GM21717 (cell line): ENCODE measurements around the gene PI4K2A.
A peak's percentile ranks its signal among the peaks of the same experiment; 100 is the strongest.

Source experiments
- ATAC-seq: cut with Tn5 transposase; IDR thresholded peaks from one replicate; pipeline ENCODE4 v1.9.1; 2021; ENCODE audit warnings: mild to moderate bottlenecking, moderate library complexity; ENCODE audit not compliant: unreplicated experiment

PI4K2A gene

GRCh38 chr10:97703398-97704067, 63.1 kb downstream of the PI4K2A start:
- ATAC-seq, result no peak

- ATAC-seq, result no peak
These were observed 63.9 kb downstream of the PI4K2A start for GRCh38 chr10:97704341-97704740.

- ATAC-seq, result no peak
These were observed 64.7 kb downstream of the PI4K2A start for GRCh38 chr10:97705006-97705670.

- no peak for ATAC-seq
These were observed 66.8 kb downstream of the PI4K2A start for GRCh38 chr10:97707134-97707861.

- ATAC-seq, result no peak
These were observed 67.7 kb downstream of the PI4K2A start for GRCh38 chr10:97708167-97708566.

DNA sequence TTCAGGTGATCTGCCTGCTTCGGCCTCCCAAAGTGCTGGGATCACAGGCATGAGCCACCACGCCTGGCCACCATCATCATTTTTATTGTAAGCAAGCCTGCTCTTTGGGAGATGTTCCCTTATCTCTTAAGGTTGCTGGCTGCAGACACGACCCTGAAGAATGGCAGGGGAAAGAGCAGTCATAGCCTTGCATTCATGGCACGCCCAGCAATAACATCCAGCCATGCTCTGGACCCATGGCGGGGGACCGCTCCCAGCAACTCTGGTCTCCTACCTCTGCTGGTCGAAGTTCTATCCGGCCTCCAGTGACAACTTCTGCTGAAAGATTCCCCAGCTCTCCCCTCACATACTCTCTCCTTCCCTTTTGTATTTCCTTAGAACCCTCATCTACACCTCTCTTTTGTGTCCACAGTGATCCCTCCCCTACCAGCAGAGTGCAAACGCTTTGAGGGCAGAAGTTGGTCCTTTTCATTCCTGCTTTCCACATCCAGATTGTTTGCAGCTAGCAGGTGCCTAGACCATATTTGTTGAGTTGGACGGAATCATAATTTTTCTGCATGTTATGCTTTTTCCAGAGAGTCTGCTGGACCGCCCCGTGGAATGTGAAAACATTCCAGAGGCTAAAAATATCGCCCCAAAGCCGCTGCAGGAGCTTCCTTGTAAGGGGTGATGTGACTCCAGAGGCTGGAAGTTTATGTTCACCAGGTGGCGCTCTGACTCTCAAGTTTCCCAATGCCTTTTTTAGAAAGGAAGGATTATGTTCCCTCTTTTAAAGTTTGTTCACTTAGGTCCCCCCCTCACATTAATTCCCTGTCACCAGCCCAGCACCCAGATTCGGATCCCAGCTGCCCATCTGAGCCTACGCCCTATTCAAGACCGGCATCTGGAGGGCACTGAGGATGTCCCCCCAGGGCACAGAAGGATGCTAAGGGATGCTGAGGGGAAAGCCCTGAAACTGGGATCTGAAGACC, 68.8 kb downstream of the PI4K2A start:
- no peak for ATAC-seq

DNA sequence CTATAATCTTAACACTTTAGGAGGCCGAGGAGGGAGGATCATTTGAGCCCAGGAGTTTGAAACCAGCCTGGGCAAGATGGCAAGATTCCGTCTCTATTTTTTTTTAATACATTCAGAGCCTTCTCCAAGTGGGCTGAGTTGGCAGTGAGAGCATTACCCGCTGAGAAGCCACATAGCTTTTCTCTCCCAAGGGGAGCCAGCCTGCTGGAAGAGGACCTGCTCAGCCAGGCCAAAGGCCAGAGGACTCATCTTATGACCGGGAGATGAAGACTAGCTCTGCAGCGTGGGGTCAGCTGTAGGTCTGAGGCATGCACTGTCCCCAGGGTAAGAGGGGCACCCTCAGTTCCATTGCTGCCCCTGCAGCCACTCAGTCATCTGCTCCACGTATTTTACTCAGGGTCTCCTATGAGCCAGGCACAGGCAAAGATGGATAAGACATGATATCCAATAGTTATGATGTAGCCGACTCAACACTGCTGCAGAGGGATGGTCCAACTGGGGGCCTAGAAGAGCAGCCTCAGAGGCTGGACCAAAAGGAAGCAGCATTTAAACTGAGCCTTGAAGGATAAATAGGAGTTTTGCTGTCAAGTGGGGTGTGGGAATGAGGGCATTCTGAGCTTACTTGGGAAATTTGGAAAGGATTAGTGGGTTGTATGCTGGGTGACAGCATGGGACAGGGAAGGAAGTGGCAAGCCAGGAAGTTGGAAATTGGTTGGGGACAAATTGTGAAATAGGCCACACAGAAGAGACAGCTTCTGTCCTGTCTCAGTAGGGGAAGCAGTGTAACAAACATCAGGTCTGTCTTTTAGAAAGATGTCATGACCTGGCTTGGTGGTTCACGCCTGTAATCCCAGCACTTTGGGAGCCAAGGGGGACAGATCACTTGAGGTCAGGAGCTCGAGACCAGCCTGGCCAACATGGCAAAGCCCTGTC, 71.4 kb downstream of the PI4K2A start:
- no peak for ATAC-seq

DNA sequence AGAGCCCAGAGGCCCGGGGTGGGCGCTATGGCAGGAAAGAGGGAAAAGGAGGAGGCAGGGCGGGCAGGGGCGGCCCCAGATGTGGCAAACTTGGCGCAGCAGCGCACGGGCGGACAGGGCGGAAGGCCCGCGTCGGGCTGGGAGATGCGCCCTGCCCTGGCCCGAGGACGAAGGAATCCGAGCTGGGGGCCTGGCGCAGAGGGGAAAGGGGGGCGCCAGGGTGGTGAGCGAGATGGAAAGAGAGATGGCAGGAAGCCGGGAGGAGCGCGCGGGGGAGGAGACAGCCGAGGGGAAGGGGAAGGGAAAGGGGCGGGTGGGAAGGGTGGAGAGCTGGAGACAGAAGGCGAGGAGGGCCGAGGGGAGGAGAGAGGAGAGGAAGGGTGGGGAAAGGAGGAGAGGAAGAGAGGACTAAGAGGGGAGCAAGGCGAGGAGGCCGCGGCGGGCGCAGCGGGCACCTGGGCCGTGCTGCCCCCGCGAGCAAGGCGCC, 72.9 kb downstream of the PI4K2A start, which contains the start of gene MARVELD1:
Gene MARVELD1, plus strand, starts transcription at position 392 of the 487 bp plus-strand sequence. CDS start 147 bp downstream, outside the sequence.
- ATAC-seq, result no peak

DNA sequence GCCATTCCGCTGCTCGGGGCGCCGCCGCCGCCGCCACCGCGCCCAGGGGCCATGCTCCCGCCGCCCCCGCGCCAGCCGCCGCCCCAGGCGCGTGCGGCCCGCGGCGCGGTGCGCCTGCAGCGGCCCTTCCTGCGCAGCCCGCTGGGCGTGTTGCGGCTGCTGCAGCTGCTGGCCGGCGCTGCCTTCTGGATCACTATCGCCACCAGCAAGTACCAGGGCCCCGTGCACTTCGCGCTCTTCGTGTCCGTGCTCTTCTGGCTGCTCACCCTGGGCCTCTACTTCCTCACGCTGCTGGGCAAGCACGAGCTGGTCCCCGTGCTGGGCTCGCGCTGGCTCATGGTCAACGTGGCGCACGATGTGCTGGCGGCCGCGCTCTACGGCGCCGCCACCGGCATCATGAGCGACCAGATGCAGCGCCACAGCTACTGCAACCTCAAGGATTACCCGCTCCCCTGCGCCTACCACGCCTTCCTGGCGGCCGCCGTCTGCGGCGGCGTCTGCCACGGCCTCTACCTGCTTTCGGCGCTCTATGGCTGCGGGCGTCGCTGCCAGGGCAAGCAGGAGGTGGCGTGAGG, 73.4 kb downstream of the PI4K2A start:
- ATAC-seq, result peak; percentile 81

- ATAC-seq, result peak; percentile 46
These were observed 74.2 kb downstream of the PI4K2A start for GRCh38 chr10:97714401-97715258.

- ATAC-seq, result no peak
These were observed 74.9 kb downstream of the PI4K2A start for GRCh38 chr10:97715259-97715874.

DNA sequence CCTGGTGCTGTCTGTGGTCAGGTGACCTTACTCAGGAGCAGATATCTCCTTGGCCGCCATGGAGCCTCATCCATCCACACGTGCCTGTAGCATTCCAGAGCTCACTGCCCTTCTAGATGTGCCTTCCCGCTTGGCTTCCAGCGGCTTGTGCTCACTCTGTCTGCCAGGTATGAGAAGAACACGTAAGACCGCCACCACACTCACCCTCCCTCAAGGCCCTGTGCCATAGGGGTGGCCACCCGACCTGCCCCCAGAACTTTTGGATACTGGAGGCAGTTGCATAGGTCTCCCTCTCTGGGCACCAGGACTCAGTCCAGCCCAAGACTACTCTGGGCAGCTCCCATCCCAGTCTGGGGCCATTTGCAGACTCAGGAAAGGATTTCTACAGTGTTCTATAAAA, 77.2 kb downstream of the PI4K2A start:
- ATAC-seq, result no peak

DNA sequence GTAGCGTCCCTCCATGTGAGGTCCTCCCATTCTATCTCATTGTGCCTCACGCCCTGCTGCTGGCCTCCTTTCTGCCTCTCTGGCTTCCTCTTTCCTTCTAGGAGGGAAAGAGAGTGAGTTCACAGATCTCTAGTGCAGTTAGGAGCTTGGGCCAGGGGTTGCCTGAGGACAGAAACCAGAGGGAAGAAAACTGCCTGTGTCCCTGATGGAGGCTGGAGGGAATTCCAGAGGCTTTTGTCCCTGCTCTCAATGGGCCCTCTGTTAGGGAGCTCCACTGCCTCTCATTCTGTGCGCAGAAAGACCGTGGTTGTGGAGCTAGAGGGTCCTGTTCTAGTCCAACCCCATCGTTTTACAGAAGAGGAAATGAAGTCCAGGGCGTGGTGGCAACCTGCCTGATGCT, 77.7 kb downstream of the PI4K2A start:
- ATAC-seq, result no peak

DNA sequence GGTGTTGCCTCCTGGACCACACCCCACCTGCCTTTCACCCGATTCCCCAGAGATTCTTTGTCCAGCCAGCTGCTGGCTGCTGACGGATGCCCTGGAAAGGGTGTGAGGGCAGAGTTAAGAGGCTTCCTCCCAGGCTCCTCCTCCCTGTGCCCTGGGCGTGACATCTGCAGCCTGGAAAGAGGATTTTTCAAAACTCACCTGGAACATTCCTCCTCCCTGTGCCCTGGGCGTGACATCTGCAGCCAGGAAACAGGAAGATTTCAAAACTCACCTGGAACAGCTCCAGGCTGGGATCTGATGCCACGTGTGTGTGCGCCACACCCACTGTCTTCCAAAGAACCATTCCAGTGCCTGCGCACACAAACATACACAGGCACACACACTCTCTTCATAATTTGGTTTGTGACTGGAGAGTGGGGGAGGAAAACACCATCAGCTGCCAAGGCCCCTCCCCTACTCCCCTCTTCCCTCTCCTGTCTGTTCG, 78.2 kb downstream of the PI4K2A start:
- no peak for ATAC-seq

- no peak for ATAC-seq
These were observed 79.1 kb downstream of the PI4K2A start for GRCh38 chr10:97719602-97720001.

GRCh38 chr10:97721871-97722780, 81.7 kb downstream of the PI4K2A start:
- ATAC-seq, result no peak

- no peak for ATAC-seq
These were observed 82.5 kb downstream of the PI4K2A start for GRCh38 chr10:97723001-97723400.
